DMS153 (cell line): ENCODE measurements around the gene AGXT2.

Experiments
- DNase-seq: peaks from one replicate; lab custom pipeline; 2025; lab: John Stamatoyannopoulos, UW

The AGXT2 gene, protein sequence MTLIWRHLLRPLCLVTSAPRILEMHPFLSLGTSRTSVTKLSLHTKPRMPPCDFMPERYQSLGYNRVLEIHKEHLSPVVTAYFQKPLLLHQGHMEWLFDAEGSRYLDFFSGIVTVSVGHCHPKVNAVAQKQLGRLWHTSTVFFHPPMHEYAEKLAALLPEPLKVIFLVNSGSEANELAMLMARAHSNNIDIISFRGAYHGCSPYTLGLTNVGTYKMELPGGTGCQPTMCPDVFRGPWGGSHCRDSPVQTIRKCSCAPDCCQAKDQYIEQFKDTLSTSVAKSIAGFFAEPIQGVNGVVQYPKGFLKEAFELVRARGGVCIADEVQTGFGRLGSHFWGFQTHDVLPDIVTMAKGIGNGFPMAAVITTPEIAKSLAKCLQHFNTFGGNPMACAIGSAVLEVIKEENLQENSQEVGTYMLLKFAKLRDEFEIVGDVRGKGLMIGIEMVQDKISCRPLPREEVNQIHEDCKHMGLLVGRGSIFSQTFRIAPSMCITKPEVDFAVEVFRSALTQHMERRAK

DNA sequence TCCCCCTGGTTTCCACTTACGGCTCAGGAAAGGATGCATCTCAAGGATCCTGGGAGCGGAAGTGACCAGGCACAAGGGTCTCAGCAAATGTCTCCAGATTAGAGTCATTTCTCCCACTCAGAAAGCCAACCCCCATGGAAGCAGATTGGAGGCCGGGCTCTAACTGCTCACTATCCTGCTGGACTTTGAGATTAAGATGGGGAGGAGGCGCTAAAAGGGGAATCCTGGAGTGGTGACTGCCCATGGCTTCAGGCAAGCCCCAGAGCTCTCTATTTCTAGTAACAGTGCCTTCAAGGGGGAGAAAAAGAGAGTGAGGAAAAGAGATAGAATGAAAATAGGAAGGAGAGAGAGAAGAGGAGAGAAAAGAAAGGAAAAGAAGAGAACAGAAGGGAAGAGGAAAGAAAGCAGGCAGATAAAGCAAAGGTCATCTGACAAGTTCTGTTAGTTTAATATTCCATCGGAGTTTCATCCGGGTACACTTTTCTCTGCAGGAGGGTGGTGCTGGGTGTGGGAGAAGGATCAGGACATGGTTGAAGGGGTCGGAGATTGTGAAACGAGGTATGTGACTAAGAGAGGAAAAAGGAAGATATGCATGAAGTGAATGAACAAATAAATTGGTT lies at the start of gene AGXT2:
AGXT2 (minus strand) TSS at position 165 of the 620 bp plus-strand sequence; CDS start at position 108, 57 bp downstream.
- no peak for DNase-seq

DNA sequence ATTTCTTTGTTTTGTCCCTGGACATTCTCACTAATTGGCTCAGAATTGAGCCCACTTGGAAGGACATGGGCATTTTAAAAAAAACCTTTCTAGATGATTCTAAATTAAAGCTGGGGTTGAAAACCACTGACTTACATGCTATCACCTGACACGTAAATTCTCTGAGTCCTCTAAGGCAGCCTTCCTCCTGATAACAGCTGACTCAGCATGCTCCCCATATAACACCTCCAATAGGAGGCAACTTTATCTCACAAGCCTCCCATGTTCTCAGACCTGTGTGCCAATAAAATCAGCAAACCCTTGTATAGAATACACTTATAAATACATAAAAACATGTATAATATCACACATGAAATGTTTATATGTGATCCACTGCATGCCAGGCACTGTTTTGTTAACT lies 49.2 kb upstream of the AGXT2 start:
- no peak for DNase-seq

DNA sequence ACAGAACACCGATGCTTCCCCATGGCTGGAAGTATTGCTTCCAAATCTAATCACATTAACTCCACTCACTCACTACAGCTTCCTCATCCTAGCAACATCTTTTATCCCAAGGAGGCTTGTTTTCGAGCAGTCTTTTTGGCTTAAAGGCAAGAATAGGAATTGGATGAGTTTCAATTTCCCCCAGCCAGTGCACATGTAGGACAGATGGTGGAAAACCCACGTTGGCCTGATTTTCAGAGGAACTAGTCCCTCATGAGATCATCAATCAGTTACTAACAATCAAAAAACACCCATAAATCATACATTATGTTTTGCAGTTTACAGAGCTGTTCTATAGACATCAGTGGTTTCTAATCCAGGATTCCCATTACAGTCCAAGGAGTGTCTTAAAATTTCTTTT lies 48.5 kb upstream of the AGXT2 start:
- no peak for DNase-seq

DNA sequence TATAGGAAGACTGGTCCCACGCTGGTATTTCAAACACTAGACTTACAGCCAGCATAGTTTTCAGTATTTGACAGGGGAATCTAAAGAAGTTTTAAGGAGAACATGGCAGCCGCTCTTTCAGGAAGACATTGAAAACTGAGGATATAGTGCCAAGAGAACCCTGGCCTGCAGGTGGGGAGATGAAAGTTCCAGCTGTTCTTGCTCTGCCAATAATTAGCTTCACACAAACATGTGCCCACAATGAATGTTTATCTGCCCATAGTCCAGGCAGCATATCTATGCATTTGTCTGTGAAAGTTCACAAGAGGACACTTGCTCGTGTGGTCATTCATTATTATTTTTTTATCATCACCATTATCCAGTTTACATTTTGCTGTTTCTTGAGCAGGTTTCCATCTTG lies 47.6 kb upstream of the AGXT2 start:
- DNase-seq: no peak

DNA sequence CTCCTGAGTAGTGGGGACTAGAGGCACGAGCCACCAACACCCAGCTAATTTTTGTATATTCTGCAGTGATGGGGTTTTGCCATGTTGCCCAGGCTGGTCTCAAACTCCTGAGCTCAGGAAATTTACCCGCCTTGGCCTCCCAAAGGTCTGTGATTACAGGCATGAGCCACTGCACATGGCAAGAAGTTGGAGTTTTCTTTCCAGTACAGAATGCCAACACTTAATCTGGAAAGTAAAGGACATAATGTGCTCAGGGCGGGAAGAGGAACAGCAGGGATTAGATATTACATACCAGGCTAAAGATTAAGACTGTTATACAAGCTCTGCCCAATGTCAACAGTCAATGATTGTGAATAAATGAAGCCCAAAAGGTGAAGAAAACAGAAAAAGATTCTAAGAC lies 47.2 kb upstream of the AGXT2 start:
- no peak for DNase-seq

DNA sequence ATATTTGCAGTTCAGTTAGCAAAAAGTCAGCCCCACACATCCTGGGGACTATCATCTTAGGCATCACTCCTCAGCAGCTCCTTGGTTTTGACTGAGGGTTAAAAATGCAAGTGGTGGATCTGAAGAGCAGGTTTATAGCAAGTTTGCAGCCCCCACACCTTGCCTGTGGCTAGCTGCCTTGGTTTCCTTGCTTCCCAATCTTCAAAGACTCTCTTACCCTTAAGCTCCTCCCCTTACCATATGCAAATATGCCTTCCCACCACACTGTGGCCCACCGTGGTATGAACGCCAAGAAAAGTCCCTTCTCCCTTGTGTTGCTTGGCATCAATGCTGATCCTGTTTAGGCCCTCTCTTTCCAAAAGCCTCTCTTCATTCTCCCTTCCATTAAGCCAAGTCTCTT lies 45.0 kb upstream of the AGXT2 start:
- no peak for DNase-seq

DNA sequence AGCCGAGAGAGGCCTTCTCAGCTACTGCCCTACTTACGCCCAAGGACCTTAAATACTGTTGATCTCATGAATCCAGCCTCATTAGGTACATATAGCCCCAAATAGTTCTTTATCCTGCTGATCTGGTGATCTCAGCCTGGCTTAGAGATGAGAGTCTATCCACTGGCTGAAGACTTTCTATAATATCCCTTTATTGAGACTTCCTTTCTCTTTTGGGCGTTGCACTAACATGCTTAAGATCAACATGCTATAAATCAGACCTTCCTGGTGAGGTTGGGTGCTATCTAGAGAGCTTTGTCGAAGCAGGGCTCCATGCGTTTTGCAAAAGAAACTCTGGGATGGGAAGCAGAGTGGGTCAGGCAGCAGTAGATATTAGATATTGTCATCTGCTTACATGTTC lies 44.0 kb upstream of the AGXT2 start:
- no peak for DNase-seq

DNA sequence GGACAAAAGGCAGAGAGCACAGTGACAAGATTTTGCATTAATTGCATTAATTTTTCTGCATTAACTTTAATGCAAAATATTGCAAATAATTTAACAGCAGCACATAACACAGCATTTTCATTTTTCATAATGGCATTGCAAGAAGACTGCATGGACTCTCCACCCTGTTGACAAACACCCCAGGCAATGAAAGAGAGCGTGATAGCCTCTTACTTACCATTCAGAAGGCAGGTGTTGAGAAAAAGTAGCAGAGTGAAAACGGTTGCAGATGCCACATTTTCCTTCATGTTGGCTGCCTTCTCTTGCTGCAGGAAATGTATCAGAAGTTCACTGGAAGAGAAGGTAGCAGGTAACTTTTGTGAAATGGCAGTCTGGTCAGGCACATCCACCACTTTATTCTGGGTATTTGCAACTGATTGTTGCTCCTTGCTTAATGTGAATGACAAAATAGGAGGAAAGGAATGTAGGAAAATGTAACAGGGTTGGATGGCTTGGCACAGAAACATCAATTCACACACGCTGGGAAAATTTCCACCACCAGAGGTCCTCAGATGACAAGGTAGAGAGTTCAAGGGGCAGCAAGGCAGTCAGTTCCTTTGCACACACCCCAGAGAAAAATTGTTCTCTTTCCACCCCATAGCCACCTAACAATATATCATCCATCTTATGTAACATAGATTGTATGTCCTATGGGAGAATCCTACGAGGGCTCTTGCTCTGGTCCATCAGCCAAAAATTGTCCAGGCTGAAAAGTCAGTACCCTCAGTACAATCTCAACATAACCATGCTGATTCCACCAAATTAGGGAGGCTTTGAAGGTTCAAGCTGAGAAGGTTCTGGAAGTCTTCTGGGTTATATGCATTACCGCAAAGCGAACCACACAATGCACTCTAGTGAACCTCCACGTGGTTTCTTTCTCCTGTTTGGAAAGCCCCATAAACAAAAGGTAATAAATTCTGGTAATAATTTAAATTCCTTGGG lies 41.9 kb upstream of the AGXT2 start:
- DNase-seq: no peak

DNA sequence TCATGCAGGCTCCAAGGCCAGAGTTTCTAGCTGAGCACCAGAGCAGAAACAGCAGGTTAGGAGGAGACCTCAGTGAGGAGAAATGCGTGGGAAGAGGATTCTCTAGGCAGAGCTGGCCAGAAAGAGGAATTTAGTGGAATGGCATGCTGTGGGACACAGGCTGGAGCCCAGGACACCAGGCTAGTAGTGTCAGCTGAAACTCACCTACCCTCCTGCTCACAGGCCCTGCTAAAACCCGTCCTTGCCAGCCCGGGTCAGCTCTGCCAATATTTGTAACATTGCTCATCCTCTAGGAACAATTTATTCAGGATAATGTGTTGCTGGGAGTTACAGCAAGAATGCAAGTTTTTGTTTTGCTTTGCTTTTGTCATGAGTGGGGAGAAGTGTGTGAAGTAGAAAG lies 40.2 kb upstream of the AGXT2 start:
- DNase-seq: no peak

DNA sequence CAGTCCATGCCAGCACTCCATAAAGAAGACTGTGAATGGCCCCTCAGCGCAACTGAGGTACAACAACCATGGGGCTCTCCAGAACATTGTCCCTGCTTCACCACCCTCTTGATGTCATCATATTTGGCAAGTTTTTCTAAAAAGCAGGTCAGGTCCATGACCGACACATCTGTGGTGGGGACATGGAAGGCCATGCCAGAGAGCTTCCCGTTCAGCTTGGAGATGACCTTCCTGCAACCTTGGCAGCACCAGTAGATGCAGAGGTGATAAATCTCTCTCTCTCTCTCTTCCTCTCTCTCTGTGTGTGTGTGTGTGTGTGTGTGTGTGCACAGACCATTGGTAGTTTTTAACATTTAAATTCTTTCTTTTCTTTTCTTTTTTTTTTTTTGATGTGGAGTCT lies 35.4 kb upstream of the AGXT2 start:
- no peak for DNase-seq

DNA sequence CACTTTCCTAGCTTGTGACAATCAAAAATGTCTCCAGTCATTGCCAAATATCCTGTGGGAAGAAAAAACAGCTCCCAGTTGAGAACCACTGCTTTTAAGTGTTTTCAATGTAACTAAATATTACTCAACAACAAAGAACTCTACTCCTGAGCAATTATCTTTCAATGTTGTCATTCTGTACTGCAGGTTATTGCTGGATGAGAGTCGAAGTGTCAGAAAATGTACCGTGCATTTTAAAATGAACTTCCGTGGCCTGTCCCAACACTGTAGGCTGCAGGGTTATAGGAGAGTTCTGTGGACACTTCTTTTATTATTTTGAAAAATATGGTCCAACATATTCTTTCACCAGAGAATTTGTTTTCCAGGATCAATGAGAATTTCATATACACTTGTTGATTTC lies 34.8 kb upstream of the AGXT2 start:
- DNase-seq: no peak

DNA sequence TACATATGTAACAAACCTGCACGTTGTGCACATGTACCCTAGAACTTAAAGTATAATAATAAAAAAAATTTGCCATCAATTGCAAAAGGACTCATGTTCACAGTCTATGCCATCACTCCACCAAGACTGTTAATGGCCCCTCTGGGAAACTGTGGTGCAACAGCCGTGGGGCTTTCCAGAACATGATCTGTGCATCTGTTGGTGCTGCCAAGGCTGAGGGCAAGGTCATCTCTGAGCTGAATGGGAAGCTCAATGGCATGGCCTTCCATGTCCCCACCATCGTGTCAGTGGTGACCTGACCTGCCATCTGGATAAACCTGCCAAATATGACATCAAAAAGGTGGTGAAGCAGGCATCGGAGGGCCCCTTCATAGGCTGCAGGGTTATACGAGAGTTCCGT lies 33.4 kb upstream of the AGXT2 start:
- no peak for DNase-seq

DNA sequence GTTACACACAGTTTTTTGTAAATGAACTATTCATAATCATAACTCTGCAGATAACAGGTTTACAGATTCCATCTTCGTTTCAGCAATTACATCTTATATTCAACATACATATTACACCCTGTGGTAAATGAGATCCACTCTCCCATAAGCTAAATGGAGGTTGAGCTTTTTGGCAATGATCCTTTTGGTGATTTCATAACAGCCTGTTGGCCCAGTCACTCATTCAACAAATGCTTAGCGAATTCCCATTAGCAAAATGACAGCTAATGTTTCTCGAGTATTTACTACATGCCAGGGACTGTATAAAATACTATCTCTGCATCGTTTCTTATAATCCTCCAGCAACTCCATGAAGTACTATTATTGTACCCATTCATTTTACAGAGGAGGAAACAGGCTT lies 25.4 kb upstream of the AGXT2 start:
- no peak for DNase-seq

DNA sequence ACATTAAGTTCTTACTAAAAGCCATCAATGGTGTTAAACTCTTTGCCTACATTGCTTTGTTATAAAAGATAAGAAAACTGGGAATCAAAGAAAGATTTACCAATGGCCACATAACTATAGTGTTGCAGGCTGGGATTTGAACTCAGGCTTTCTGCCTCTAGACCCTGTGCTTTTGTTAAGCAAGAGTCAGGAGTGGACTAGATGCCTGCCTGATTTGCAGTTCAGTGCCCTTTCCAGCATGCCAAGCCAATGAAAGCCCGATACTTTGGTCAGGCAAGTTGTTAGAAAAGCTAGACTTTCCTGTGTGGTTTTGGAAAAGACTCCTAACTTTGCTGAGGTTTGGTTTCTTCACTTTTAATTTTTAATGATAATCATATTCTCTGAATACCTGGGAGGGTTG lies 21.4 kb upstream of the AGXT2 start:
- no peak for DNase-seq

DNA sequence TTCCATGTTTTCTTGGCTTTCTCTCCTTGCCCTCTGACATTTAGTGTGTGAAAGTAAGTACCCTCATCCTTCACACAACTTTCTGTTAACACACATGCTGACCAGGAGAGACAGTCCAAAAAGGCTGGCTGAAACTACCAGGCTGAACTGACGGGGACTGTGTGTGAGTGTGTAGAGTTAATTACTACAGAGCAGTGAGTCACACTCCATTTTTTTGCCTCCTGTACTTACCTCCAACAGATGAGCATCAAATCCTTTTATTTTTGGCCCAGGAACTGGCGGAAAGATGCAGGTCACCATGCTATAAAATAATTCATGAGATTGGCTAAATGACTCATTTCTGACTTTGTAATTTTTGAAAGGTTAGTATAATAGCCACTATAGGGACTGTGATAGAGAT lies 20.2 kb upstream of the AGXT2 start:
- no peak for DNase-seq

DNA sequence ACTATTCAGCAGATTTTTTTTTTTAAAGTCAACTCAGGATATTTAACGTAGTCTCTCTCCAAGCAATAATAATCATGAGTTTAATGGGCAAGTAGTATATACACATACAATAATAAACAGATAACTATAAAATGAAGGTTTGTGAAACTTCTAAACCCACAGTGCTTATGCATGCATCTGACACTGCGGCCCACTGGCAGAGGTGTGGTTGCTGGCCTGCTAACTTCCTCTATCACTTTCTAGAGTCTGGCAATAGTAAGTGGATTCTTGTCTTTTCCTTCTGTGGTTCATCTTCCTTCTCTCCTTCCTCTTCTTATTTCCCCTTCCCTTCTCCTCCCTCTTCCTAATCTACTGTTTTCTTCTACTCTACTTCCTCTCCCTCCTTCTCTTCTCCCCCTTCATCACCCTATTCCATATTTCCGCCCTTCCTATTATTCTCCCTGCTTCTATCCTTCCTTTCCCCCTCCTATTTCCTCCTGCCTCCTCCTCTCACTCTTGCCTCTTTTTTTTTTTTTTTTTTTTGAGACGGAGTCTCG lies 18.6 kb upstream of the AGXT2 start:
- no peak for DNase-seq

DNA sequence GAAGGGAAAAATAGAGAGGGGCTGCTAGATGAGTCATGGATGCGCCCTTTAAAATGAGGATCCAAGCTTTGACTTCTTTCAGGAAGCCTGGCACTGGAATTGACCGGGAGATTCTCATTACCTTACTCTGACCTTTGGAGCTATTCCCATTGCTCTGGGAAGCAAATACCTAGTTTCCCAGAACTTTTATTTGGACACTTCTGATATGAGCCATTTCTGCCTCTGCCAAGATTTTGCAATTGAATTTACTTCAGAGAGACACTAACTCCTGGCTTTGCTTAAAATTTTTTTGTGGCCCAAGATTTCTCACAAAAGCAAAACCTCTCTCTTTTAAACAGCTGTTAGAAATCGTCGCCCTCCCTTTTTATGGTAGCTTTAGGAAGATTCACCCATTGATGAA lies 15.7 kb upstream of the AGXT2 start:
- no peak for DNase-seq

DNA sequence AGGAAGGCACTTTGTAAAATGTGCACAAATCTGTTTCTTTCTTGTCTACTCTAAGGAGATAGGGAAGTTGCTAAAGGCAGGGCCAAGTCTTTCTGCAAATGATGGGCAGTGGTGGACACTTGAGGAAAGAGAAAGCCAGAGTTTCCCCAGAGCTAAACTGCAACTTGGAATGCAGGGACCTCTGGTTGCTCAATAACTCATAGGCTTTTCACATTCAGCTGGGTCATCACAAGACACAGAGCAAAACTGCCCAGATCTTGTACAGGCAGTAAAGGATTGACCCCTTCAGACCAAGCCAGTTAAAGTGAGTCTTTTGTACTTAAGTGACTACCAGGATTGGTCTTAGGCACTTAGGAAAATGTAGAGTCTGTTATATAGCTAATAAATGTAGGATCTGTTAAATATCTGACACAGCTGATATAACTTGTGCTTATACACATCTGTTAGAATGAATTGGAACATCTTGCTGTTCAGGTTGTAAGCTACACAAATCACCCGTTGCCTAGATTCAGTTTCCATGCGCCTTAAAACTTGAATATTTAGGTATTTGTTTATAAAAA lies 13.5 kb upstream of the AGXT2 start:
- DNase-seq: no peak

DNA sequence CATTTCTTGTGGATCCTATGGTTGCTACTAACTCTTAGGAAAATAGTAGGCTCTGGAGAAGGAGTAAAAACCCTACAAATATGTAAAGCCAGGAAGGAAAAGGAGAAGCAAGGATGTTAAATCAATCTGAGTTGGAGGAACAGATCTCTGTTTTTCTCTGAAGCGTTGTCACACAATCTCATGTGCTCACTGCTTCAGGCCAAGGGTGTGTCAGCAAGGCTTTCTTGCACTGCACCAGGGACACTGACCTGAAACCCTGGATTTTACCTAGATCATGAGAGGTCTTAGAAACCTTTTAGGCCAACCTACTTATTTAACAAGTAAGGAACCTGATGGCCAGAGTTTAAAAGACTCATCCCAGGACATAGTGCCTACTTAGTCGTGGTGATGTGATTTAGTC lies 12.5 kb upstream of the AGXT2 start:
- no peak for DNase-seq

DNA sequence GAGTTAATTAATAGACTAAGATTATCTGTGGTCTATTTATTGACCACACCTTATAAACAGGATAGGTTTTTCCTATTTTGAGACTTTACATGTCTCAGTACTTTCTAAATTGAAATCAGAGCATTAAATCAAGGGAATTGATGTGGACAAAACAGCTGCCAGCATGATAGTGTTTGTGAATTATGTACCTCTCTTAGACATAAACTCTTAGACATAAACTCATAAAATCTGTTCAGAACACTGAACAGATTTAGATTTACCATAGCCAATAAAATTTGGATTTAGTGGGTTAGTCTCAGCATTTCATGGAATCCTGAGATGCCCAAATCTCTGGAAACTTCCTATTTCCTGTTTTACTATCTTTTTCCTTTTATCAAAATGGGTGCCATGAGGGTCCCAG lies 11.5 kb upstream of the AGXT2 start:
- no peak for DNase-seq

DNA sequence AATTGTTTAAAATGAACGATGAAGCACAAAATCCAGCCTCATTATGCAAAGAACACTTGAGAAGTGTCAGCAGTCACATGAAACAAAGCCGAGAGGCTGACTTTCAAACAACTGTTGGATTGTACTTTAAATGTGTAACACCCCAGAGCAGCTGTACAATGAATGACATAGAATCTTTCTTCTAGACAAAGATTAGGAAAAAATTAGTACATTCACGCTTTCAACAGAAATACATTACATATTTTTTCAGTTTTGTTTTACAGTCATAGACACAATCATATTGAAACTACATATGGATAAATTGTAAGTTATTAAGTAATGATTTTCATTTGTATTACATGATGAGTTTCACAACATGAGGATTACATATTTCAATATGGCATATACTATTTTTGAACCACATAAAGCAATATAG lies 10.6 kb upstream of the AGXT2 start:
- DNase-seq: no peak

DNA sequence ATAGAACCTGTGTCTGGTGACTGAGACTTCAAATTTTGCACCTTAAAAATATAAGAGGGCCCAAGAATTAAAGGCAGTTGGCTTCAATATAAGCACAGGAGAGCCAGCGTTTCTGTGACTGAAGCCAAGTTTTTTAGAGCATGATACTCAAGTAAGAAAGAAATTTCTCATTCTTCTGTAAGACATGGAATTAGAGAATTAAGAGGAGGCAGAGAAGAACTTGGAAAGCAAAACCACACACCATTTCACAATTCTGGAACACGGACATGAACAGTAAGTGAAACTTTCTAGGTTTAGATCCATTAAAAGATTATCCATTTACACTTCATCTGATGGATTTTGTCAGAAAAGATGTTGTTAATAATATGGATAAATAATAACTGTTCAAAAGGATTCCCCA lies 8.9 kb upstream of the AGXT2 start:
- DNase-seq: no peak
